Globus pallidus (tissue), 1 donor: Measurements from ENCODE around the gene LRP8.
"Not testable (repeated sequence)": the region's sequence is repeated elsewhere in the genome, so short reads cannot be mapped to it uniquely, and the experiment has no call there.

Experiments
- DNase-seq: peaks from one replicate; pipeline ENCODE4 v3.0.0-alpha.2; 2015; ENCODE audit warnings: low spot score

LRP8 gene

DNA sequence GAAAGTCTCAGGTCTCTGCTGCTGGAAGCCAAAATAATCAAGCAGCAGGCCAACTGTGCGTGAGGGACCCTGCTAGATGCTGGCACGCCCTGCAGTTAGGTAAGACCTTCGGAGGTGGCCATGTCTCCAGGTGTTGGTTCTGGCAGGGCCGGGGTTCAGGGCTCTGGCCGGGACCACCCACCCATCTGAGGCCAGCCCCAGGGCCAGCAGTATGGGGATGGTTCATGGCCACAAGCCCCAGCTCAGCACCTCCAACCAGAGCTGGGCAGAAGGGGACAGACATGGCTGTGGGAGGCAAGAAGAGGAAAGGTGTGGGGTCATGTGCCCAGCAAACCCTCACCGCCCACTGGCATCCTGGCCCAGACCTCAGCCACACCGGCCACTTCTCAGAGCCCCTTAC, 23.3 kb downstream of the LRP8 start:
- DNase-seq, result no peak

DNA sequence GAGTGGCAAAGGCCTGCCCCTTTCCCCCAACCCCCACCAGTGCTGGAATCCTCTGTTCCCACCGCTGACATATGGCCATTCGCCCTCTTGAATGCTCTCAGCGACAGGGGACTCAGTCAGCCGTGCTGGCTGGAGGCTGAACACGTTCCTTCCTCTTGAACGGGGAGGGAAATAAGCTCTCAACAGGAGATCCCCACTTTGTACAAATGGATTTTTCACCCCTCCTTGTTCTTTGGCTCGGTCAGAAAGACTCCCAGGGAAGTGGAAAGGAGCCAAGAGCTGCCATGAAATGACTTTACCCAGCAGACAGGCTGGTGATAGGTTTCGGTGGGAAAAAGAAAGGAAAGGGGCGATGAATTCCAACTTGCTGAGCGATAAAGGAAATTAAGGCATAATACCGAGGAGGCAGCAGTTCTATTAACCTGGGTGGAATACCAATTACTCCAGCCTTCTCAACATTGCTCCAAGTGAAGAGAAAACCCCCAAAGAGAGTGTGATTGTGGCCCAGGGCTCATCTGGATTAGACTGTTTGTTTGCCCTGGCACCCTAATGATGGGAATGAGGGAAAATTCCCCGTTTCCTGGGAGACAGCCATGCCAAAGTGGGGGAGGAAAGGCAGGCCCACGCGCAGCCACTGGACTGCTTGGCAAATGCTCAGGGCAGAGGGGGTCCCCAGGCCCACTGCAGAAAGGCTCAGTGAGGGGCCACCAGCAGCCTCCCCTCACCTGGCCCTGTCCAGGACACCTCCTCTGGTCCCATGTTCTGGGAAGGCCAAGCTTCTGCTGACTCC, 23.9 kb downstream of the LRP8 start:
- DNase-seq, result no peak

DNA sequence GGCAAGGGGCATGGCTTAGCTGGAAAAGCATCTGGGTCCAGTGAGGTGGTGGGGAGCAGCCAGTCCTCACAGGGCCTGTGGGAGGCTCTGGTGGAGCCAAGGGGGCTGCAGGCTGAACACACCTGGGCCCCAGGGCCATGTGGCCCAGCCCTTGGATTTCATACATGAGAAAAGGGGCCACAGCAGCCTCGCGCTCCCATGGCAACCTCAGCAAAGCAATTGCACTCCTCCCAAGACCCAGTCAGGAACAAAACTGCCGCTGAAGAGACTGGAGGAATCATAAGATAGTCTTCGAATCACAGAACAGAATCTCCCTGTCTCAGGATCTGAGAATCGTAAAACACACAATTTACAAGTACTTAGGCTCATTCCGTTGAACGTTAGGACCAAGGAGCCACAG, 24.6 kb downstream of the LRP8 start:
- no peak for DNase-seq

DNA sequence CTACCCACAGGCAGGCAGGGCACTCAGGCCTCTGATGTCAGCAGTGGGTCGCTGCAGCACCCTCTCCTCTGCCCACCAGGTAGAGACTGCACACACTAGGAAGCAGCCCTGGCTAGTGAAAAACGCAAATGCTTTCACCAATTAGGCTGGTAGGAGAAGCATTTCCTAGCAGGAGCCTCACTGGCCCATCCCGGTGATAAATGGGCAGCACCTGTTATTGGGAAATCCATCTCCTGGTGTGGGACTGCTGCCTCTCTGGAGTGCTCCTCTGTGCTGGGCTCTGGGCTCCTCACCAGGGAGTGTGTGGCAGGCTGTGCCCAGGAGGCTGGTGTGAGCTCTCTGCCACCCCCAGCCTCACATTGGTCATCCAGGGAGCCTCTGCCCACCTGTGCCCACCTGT, 28.6 kb downstream of the LRP8 start:
- DNase-seq, result no peak

DNA sequence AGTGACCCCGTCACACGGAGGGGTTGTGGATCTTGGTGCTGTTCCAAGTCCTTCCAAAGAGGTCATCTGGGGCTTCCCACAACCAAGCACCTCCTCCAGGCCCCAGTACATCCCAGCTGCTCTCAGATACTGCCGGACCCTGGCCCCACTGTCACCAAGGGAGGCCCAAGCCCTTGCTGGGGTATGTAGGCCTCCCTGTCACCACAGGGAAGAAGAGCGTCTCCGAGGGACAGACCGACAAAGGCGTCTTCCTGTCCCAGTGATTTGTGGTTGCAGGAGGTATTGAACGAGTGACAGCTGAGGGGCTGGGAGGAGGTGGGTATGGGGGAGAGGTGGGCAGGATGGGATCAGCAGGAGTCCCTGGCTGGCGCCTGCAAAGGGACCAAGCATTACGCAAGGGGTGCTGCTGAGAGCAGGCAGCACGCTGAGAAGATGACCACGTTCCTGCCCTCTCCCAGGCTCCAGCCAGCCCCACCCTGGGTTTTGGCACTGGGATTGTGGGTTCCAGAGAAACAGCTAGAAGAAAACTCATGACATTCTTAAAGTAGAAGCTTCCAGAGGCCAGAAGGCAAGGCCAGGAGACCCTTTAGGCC, 29.7 kb downstream of the LRP8 start:
- DNase-seq, result no peak

DNA sequence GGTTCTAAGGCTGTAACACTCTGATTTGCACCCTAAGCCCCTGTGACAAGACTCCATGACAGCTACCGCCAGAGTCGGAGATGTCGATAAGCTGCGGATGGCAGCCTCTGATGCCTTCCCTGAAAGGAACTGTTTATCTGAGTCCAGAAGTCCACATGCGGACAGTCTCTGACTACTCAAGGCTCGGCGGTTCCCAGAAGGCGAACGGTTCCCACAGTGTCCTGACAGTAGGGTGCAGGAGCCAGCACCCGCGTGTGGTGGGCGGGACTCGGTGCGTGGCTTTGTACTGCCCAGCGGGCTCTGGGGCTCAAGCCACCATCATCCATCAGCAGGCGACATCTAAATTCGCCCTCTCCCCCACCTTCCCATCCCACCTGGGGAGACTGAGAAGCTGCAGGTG, 30.7 kb downstream of the LRP8 start:
- no peak for DNase-seq

DNA sequence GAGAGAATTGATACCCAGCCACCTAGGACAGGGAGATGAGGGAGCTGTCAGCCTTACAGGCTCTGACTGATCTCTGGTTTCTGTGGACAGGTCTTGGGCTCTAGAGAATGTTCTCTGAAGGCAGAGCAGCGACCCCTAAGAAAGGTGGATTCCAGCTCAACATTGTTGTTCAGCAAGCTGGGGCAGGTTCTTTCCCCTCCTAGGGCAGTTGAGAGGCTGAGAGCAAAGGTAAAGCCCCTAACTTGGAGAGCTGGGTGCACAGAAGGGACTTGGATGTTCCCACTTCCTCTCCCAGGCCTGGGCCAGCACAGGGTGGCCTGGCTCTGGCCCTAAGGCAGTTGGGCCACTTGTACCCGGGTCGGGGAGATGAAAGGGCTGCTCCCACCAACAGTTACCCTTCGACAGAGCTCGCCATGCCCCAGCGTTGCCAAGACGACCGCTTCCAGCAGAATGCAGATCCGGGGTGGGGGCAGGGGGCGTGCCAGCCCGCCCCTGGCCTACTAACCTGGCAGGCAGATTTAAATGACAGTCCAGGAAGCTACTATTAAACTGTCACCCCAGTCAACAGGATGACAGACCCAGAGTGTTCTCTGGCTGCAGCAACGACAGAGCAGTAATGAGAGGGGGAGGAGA, 31.6 kb downstream of the LRP8 start:
- DNase-seq, result no peak

DNA sequence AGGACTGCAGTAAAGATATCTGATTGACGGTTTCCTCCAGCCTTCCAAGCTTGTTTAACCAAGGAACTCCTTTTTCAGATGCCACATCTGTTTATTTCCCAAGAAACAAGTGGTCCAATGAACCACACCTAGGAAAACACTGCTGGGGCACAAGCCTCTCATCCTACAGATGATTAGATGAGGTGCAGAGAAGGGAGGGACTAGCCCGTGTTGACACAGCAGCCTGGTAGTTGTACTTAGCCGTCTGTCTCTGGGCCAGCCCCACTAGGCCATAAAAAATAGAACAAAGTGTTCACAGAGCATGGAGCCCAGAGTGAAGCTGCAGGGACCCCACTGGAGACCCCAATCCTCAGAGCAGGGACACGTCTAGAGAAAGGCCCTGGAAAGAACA, 32.1 kb downstream of the LRP8 start:
- no peak for DNase-seq

DNA sequence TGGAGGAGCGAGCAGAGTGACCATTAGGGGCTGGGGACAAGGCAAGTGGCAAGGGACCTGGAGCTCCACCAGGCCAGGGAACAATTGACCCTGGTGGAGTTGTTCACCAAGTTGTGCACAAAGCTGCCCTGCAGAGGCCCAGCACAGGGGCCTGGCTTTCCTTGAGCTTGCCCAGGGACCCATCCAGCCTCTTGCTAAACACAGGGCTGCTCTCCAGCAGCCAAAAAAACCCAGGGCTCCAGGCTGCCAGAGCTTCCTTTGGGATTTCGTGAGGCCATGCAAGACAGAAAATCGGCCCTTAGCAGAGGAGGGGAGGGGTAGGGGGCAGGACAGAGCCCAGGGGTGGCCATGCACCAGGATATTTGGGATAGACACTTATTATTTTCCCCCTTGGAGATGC, 32.6 kb downstream of the LRP8 start:
- DNase-seq, result no peak

DNA sequence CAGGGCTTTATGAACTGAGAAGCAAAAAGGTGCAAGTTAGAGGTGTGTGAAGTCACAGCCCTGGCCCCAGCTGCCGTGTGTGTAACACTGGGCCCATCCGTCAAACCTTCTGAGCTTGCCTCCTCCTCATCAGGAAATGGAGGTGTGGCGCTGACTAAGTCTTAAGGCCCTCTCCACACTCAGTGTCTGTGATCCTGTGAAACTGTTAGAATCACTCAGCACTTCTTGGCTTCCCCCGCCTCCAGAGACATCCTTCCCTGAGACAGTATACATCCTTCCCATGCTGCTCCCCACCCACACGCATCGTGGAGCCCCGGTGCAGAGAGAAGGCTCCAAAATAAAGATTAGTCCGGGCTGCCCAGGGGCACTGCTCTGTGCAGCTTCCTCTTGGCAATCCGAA, 33.3 kb downstream of the LRP8 start:
- DNase-seq, result no peak

DNA sequence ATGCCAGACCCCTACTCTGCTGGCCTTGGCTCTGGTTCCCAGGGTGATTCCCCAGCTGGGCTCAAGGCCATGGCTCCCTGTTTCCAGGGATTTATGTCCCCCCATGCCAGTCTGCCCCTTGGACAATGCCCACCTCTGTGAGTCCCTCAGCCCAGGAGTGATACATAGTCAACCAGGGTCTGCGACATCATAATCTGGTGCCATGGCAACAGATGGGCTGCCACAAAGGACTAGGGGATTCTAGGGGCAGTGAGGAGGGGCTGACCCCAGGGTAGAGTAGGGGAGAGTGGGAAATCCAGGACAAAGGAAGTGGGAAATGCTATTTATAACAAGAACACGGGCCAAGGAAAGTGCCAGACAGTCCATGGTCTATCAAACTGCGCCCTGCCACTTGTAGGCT, 33.8 kb downstream of the LRP8 start:
- DNase-seq, result no peak

DNA sequence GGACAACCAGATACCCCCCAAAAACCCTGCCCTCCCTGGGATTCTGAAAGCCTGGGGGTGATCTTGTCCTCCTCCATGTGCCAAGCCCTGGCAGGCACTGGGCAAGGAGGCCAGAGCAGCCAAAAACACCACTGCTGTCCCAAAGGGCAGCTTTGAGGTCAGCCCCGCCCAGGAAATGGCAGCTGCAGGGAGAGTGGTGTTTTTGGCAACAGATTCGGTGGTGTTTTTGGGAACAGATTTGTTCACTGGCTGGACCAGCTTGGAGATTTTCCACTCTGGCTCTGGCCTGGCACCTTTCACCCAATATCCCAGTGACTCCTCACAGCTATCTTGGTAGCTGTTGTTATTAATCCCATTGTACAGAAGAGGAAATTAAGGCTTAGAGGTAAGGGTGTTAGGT, 34.7 kb downstream of the LRP8 start:
- DNase-seq, result no peak

DNA sequence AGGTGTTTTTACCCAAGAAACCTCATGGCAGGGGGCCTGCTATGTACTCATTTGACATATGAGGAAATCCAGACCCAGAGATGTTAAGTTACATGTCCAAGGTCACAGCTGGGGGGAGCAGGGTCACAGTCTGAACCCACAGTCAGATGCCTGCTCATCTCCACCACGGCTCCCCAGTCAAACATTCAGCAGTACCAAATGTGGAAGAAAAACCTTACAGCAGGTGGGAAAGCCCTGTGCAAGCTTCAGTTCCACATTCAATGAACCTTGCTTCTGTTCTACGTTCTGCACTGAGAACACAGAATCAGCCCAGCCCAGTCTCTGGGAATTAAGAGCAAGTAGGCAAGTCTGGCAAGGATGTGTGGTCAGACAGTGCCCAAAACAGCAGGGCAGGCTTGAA, 35.2 kb downstream of the LRP8 start:
- no peak for DNase-seq

DNA sequence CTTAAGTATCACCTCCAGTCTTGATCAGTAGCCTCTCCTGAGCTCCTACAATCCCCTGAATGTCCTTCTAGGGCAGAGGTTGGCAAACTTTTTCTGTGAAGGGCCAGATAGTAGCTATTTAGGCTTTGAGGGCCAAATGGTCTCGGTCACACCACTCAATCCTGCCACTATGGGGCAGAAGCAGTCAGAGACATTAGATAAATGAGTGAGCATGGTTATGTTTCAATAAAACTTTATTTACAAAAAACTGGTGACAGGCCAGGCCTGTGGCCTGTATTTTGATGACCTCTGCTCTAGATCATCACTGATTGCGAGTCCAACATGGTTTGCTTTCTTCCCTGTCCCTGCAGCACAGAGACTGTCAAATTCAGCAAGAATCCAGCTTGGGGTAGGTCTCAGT, 36.3 kb downstream of the LRP8 start:
- no peak for DNase-seq

DNA sequence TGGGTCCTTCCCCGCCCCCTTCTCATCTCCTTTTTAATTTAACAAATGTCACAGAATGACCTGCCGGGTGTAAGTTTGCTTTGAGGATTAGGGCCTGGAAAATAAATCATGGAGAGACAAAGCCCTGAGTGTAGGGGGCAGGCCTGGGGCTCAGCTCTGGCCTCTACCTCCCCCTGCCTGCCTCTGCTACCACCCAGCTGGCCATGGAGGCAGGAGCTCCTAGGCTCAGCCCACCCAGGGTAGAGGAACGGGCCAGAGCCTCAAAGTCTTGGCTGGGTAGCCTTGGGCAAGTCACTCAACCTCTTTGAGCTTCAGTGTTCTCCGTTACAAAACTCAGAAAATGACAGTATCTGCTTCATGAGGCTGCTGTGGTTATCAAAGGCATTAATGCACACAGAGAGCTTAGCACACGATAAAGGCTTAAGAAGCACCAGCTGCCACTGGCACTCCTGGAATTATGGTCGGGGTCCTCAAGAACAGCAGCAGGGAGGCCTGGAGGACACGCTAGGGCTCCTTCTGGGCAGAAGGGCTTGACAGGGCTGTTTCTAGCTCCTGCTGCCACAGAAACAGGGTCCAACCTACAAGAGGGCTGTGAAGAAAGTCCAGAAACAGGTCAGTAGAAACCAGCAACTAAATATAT, 39.0 kb downstream of the LRP8 start:
- no peak for DNase-seq

DNA sequence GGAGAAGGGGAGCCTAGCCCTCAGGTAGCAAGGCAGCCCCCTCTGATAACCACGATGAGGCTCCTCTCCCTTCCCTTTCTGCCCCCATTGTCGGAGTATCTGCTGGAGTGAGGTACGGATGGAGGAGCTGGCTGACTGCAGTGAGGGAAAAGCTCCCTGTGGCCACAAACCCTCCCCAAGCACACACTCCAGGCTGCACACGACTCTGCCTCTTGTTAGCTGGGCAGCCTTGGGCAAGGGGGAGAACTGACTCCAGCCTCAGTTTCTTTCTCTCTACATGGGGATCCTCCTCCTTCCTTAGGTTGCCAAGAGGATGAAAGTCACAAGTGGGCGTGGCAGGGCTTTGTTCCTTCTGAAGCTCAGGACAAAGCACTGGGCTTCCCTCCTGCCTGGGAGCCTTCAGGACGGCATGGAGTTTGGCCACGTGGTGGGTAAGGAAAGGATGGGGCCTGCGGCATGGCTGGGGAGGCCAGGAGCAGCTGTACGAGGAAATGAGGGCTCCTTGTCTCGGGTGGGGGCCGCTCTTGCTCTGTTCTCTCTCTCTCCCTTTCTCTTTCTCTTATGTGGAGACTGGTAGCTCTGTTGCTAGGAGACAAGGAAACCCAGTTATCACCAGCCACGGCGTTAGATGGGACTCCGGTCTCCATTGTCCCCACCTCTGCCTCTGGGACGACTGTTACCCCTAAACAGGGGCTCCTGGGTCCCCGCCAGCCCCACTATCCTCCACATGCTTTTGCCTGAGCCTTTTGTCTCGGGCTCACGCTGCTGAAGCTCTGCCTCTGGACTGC, 39.7 kb downstream of the LRP8 start:
- no peak for DNase-seq

DNA sequence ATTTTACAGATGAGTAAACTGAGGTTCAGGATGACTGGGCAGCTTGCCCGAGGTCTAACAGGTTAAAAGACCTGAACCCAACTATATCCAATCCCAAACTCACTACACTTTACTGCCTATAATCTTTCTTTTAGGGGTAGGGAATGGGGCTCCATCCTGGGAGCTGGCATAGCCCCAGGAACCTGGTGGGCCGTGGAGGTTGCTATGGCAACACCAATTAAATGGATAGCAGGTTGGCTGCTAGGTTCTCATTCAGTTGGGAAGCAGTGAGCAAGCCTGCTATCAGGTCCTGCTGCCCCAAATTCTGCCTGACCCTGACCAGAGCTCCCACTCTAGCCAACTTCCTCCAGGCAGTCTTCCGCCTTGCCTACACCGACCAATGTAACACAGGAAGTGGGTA, 40.9 kb downstream of the LRP8 start:
- no peak for DNase-seq

DNA sequence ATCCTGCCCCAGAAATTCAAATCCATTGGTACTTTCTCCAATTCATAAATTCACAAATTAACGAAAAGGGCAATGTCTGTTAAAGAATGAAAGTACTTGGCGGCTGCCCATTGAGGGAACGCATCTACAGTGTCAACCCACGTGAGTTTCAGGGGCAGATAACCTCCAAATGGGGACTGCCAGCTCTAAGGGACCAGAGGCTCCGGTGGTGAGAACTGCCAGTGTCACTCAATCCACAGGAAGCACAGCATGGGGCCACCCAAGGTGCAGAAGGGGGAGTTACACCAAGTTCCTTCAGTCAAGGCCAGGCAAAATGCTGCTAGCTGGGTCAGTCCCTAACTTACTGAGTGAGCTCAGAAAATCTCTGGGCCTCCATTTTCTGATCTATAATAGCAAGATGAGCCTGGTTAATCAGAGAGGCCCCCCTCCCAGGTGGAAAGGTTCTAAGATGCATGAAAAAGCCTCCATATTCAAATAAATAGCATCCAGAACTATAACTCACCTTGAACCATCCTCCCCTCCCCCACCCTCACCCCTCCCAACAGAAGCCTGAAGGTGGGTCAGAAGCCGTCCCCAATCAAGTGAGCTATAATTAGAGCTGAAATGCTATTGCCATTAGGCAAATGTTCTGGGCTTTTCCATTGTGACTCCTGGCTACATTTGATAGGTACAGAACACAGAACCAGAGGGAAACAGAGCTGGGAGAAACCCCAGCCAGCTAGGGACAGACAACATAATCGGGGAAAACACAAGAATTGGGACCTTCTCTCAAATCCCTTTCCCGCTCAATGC, 41.7 kb downstream of the LRP8 start:
- no peak for DNase-seq

DNA sequence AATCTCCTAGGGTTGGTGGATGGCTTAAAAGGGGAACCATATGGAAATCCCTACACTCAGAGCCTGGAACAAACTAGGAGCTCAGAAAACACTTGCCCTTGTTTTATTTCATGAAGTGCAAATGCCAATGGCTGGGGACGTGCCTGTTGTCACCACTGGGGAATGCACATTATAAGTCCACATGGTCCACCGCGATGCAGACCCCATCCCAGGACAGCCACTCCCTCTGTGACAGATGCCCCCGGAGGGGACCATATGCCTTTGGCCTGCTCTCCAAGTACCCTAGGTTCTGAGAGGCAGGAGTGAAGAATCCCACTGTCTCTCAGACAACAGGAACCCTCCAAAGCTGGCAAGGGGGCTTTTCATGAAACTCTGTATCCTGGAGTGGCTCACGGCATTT, 42.3 kb downstream of the LRP8 start:
- no peak for DNase-seq

DNA sequence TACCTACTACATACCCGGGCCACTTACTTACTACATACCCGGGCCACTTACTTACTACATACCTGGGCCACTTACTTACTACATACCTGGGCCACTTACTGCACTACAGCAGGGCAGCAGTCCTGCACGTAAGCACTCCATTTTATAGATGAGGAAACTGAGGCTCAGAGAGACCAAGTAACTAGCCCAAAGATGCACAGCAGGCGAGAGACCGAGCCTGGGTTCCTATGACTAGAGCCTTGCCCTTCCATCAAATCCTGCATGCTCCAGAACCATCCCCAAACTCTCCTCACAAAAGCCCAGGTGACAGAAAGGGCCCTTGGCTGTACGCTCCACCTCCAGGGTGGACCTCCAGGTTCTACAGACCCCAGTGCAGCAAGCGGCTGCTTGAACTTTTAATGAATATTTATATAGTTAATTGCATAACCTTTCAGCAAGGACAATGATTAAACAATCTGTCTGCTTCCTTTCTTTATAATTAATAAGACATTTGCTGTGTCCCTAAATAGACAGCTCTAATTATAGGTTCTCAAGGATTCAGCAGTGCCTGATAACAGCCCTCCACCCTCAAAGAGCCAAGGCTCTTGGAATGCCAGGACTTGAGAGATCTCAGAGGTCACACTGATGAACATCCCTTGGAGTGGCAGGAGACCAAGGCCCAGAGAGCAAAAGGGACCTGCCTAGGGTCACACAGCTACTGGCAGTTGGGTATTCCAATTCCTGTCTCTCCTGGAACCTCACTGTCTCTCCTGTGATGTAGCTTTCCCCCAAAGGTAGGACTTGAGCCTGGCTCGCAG, 43.4 kb downstream of the LRP8 start:
- DNase-seq, result no peak

DNA sequence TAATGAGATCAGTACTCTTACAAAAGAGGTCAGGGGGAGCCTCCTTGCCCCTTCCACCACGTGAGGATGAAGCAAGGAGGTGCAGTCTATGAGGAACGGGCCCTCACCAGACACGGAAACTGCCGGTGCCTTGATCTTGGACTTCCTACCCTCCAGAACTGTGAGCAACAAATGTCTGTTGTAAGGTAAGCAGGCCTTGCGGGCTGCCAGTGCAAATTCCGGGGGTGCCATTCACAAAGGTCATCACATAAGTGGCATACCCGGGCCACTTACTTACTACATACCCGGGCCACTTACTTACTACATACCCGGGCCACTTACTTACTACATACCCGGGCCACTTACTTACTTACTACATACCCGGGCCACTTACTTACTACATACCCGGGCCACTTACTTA, 44.7 kb downstream of the LRP8 start:
- not testable (repeated sequence) for DNase-seq
